ENCODE data around the gene PUSL1.

PUSL1 gene

DNA sequence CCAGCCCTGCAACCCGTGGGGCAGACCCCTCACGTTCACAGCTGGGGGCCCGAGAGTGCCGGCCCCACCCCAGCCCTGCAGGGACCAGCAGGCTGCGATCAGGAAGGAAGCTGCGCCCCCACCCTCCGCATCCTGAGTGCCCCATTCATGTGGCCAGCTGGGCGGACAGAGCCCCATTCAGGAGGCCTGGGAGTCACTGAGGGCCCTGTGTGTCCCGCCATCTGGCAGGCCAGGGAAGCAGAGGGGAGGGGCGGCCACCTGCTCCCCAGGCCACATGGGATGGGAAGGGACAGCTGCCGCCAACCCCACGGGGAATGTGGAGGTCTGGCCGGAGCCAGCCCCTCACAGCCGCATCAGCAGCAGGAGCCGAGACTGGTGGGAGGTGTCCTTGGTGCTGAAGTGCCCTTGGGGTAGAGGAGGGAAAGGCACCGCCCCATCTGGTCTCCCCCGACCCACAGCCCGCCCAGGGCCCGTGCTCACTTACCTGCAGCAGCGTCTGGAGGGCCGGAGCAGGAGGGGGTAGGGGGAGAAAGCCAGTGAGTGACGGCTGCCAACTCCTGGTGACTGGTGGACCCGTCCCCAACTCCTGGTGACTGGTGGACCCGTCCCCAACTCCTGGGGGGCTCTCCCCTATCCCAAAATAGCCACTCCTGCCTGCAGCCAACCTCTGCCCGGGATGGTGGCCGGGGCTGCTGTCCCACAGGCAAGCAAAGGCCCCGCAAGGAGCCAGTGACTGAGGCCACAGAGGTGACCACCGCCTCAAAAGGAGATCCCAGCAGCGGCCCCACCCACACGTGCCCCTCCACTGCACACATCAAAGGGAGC lies 9.3 kb upstream of the PUSL1 start:
- DNase-seq (ENCODE audit: low read depth): no peak
- TF ChIP-seq, protein P1, sequence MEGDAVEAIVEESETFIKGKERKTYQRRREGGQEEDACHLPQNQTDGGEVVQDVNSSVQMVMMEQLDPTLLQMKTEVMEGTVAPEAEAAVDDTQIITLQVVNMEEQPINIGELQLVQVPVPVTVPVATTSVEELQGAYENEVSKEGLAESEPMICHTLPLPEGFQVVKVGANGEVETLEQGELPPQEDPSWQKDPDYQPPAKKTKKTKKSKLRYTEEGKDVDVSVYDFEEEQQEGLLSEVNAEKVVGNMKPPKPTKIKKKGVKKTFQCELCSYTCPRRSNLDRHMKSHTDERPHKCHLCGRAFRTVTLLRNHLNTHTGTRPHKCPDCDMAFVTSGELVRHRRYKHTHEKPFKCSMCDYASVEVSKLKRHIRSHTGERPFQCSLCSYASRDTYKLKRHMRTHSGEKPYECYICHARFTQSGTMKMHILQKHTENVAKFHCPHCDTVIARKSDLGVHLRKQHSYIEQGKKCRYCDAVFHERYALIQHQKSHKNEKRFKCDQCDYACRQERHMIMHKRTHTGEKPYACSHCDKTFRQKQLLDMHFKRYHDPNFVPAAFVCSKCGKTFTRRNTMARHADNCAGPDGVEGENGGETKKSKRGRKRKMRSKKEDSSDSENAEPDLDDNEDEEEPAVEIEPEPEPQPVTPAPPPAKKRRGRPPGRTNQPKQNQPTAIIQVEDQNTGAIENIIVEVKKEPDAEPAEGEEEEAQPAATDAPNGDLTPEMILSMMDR (IDR thresholded peaks at IDR 0.05; ENCODE audit: low read length, missing control alignments): no peak
- no peak overlapping the region for H3K4me3 ChIP-seq (replicated peaks; ENCODE audit: low read depth, low read length)

DNA sequence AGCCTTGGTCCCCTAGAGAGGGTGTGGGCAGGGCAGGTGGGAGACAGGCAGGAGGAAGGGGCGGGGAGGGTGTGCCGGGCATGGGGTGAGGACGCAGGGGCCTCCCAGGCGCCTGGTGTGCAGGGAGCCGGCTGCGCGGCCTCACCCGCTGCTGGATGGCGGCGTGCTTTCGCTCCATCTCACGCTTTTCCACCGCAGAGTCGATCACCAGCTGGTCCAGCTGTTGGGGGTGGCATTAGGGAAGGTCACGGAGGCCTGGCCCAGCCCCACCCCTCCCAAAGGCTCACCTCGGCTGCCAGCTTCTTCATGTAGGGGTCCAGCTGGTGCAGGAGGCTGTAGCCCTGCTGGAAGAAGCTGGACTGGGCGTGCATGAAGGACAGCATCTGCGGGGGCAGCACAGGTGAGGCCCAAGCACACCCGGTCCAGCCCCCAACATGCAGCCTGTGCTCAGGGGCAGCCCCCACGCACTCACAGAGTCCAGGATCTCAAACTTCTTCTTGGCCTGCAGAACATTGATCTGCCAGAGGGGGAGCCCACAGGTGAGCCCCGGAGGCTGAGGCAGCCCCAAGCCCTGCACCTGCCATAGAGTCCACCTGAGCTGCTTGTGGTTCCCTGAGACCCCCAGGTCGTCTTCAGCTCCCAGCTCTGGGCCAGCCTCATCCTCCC lies 8.6 kb upstream of the PUSL1 start:
- no peak for DNase-seq (ENCODE audit: low read depth)
- TF ChIP-seq, protein P1 (IDR thresholded peaks at IDR 0.05; ENCODE audit: low read length, missing control alignments): peak; percentile 30
- H3K4me3 ChIP-seq (replicated peaks; ENCODE audit: low read depth, low read length): no peak overlapping the region

DNA sequence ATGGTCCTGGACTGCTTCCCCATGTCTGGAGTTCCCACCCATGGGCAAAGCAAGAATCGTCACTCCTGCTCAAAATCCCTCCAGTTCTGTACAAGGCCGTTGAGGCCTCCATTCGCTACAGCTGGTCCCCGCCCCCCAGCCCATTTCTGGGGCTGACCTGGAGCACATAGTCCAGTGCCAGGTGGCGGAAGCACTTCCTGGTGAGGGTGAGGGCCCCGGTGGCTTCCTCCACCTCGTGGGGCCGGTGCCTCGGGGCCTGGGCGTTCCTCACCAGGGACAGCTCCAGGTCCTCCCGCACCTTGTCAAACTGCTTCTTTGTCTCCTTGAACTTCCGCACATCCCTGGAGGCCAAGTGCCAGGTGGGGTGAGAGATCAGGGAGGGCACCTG lies 8.1 kb upstream of the PUSL1 start:
- H3K4me3 ChIP-seq (replicated peaks; ENCODE audit: low read depth, low read length): no peak overlapping the region
- TF ChIP-seq, protein P1 (IDR thresholded peaks at IDR 0.05; ENCODE audit: low read length, missing control alignments): no peak
- no peak for DNase-seq (ENCODE audit: low read depth)

DNA sequence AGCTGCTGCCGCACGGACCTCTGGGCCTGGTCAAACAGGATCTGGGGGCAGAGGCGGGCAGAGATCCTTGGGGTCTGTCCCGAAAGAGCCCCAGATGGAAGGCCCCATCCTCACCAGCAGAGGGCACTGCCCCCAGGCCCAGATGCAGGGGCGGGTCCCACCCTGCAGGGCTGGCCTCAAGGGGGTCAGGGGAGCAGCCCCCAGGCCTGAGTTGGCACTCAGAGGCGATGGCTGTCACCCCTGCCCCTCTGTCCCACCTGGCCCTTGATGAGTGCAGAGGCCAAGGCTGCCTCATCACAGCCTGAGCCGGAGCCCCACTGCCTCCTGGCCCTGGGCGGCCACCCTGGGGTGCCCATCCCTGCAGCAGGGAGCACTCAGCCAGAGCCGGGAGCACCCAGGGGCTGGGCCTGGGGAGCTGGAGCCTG lies 6.4 kb upstream of the PUSL1 start:
- H3K4me3 ChIP-seq (replicated peaks; ENCODE audit: low read depth, low read length): no peak overlapping the region
- DNase-seq (ENCODE audit: low read depth): no peak
- TF ChIP-seq, protein P1 (IDR thresholded peaks at IDR 0.05; ENCODE audit: low read length, missing control alignments): peak; percentile 47

DNA sequence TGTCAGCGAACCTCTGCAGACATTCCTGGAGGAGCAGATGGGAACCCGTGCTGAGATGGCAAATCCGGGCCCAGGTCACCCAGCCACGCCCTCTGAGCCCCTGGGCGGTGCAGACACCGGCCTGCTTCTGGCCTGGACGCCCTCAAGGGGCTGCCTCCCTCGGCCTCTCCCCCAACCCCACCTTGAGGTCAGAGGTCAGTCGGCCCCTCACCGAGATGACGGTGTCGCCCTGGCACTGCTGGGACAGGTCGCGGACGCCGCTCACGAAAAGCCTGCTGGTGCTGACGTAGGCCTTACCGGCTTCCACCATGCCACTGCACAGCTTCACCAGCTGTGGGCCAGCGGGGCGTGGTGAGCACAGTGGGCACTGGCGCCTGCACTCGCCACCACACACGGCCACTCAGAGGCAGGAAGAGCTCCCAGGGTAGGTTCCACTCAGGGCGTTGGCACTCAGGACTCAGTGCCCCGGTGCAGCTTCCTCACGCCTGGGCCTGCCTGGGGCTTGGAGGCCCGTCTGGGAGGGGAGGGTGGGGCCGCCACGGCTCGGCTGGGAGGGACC lies 5.4 kb upstream of the PUSL1 start:
- no peak overlapping the region for H3K4me3 ChIP-seq (replicated peaks; ENCODE audit: low read depth, low read length)
- TF ChIP-seq, protein P1 (IDR thresholded peaks at IDR 0.05; ENCODE audit: low read length, missing control alignments): no peak
- DNase-seq (ENCODE audit: low read depth): no peak

DNA sequence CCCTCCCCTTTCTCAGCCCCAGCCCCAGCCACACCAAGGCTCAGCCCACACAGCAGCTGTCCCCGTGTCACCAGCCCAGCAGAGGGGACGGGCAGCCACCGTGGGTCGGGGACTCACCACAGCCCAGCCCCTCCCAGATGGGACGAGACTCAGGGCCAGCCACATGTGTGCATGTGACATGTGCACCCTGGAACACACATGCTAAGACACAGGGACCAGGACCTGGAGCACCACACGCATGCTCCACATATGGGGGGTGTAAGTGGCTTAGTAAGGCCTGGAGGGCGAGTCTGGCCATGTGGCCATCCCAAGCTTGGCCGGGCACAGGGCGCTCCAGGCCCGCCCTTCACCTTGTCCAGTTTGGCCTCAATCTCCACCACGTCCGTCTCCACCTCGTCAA lies 4.7 kb upstream of the PUSL1 start:
- TF ChIP-seq, protein P1 (IDR thresholded peaks at IDR 0.05; ENCODE audit: low read length, missing control alignments): no peak
- no peak for DNase-seq (ENCODE audit: low read depth)
- H3K4me3 ChIP-seq (replicated peaks; ENCODE audit: low read depth, low read length): no peak overlapping the region
